Measurements from ENCODE around the gene CD14. TPM values are rescaled to one million over a fixed set of nuclear protein-coding genes. Genes with fewer than 3 reads are reported as not detected.

Gene CD14
- total and polyA plus RNA-seq, 2 donors (not counting 3 experiments of a cell fraction or from before 2014, with no cell fraction given): 0.33 to 3.7 TPM

DNA sequence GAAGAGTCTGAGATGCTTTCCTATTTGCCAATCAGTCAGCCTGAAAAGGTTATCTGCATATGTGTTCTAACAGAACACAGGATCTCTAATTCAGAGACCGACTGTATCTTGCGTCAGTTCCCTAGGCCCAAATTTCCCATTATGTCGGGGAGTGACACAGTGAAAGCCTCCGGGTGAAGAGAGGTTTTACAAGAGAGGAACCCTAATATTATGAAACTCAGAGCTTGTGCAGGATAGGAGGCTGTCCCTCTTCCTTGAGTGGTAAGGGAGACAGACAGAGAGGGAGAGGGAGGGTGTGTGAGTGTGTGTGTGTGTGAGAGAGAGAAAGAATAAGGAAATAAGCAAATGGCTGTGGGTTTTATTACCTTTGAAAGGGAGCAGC is 1.9 kb downstream of the CD14 start:
- intact Hi-C loops (cut with micrococcal nuclease): loop anchor here (10.0 kb wide), 1 partner anchor 386 kb away; no protein-coding TSS in a partner anchor
- no peaks in the 10 kb centered on the region for H4K20me1 ChIP-seq (replicated peaks; ENCODE audit: control insufficient read depth, extremely low read depth, insufficient read depth, low read length)
- CTCF ChIA-PET: interaction anchor here (1.0 to 1.4 kb wide), 4 partner anchors 50 to 391 kb away, joined by 3 to 5 read pairs (median 4); no protein-coding TSS in a partner anchor

GRCh38 chr5:140630292-140631035 is 2.5 kb downstream of the CD14 start:
- FAIRE-seq (no peak), DNase-seq (ENCODE audit: low read depth, low spot score) (no peak)
- H4K20me1 ChIP-seq (replicated peaks; ENCODE audit: control insufficient read depth, extremely low read depth, insufficient read depth, low read length): no peaks in the 10 kb centered on the region
- ChIA-PET POLR2A (no interaction called here), CTCF (interaction anchor here (1.0 to 1.4 kb wide), 5 partner anchors 49 to 391 kb away, joined by 3 to 7 read pairs (median 5); partner anchors contain the start of gene EIF4EBP3)
- no peaks in the 10 kb centered on the region for H3K9me1 ChIP-seq (replicated peaks; ENCODE audit: control insufficient read depth, extremely low read depth, insufficient read depth, low read length)
- H2AFZ ChIP-seq (ENCODE audit: low read depth, low read length): no peak overlapping the region
- no peaks in the 10 kb centered on the region for H3K79me2 ChIP-seq (ENCODE audit: control insufficient read depth, insufficient read depth, low read length)
- H3K4me2 ChIP-seq (ENCODE audit: insufficient read depth, low read length): no peak overlapping the region
- no peaks in the 10 kb centered on the region for H3K36me3 ChIP-seq (ENCODE audit: control insufficient read depth in 2 of 2, extremely low read depth in 1 of 2, insufficient read depth in 2 of 2, low read length in 2 of 2)
- H3K27me3 ChIP-seq (ENCODE audit: control insufficient read depth in 2 of 2, insufficient read depth in 2 of 2, low read length in 2 of 2): peaks cover 0 to 3% of the 10 kb centered on the region in 2 experiments
- no peak overlapping the region for H3K4me3 ChIP-seq (replicated peaks in 1 of 3; ENCODE audit: insufficient read depth in 1 of 3, low read depth in 1 of 3, low read length in 3 of 3)
- TF ChIP-seq POLR2AphosphoS5 (IDR thresholded peaks at IDR 0.05; ENCODE audit: insufficient read depth, low read depth, low read length) (no peak), MYC (IDR thresholded peaks at IDR 0.05; ENCODE audit: low read depth, low read length) (no peak), EZH2 (IDR thresholded peaks at IDR 0.05; ENCODE audit: borderline replicate concordance, low read depth, low read length, severe bottlenecking) (no peak), GATA2 (IDR thresholded peaks at IDR 0.05; ENCODE audit: insufficient read depth, insufficient read length, low read depth, low read length) (no peak), MAX (IDR thresholded peaks at IDR 0.05; ENCODE audit: insufficient read depth, insufficient read length) (no peak), FOS (IDR thresholded peaks at IDR 0.05; ENCODE audit: borderline replicate concordance, insufficient read depth, low read length) (no peak), POLR2A (IDR thresholded peaks at IDR 0.05; ENCODE audit: low read depth, low read length) (no peak), JUN (IDR thresholded peaks at IDR 0.05; ENCODE audit: borderline replicate concordance, insufficient read depth, insufficient read length, low read depth) (no peak), CTCF (IDR thresholded peaks at IDR 0.05; ENCODE audit: extremely low read depth in 1 of 2, insufficient read depth in 1 of 2, low read depth in 1 of 2, low read length in 2 of 2) (no peak)
- intact Hi-C loops (cut with micrococcal nuclease): loop anchor here (10.0 kb wide), 1 partner anchor 386 kb away; no protein-coding TSS in a partner anchor
- no peak overlapping the region for H3K27ac ChIP-seq (ENCODE audit: insufficient read depth, low read depth, low read length)
- no TSS peak for BruUV-seq (replicated peaks)
- no peaks in the 10 kb centered on the region for H3K9me3 ChIP-seq (replicated peaks; ENCODE audit: control insufficient read depth, insufficient read depth, low read length)
- dilution Hi-C loops (cut with MboI; ENCODE audit: extremely low pct_ligation_motif_present, low sequenced_read_pairs): no loop called here
- no peak overlapping the region for H3K9ac ChIP-seq (replicated peaks; ENCODE audit: extremely low read depth, insufficient read depth, low read length)
- peaks cover 15% of the 10 kb centered on the region for H3K4me1 ChIP-seq (ENCODE audit: control insufficient read depth, extremely low read depth, insufficient read depth, low read length)

More for the DNA sequence above, 1.9 kb downstream of the CD14 start:
- H3K27me3 ChIP-seq (ENCODE audit: control insufficient read depth in 2 of 2, insufficient read depth in 2 of 2, low read length in 2 of 2): peaks cover 0 to 3% of the 10 kb centered on the region in 2 experiments
- no peak overlapping the region for H3K4me3 ChIP-seq (replicated peaks in 1 of 3; ENCODE audit: insufficient read depth in 1 of 3, low read depth in 1 of 3, low read length in 3 of 3)
- H3K9ac ChIP-seq (replicated peaks; ENCODE audit: extremely low read depth, insufficient read depth, low read length): no peak overlapping the region
- no peak overlapping the region for H2AFZ ChIP-seq (ENCODE audit: low read depth, low read length)
- POLR2A ChIA-PET: no interaction called here
- DNase-seq (ENCODE audit: low read depth, low spot score): no peak
- TF ChIP-seq POLR2AphosphoS5 (IDR thresholded peaks at IDR 0.05; ENCODE audit: insufficient read depth, low read depth, low read length) (no peak), MAX (IDR thresholded peaks at IDR 0.05; ENCODE audit: insufficient read depth, insufficient read length) (no peak)
- H3K9me3 ChIP-seq (replicated peaks; ENCODE audit: control insufficient read depth, insufficient read depth, low read length): no peaks in the 10 kb centered on the region
- no peak overlapping the region for H3K4me2 ChIP-seq (ENCODE audit: insufficient read depth, low read length)
- no TSS peak for BruUV-seq (replicated peaks)
- H3K36me3 ChIP-seq (ENCODE audit: control insufficient read depth in 2 of 2, extremely low read depth in 1 of 2, insufficient read depth in 2 of 2, low read length in 2 of 2): no peaks in the 10 kb centered on the region
- dilution Hi-C loops (cut with MboI; ENCODE audit: extremely low pct_ligation_motif_present, low sequenced_read_pairs): no loop called here
- no peaks in the 10 kb centered on the region for H3K79me2 ChIP-seq (ENCODE audit: control insufficient read depth, insufficient read depth, low read length)
- no peak overlapping the region for H3K27ac ChIP-seq (ENCODE audit: insufficient read depth, low read depth, low read length)
- no peaks in the 10 kb centered on the region for H3K9me1 ChIP-seq (replicated peaks; ENCODE audit: control insufficient read depth, extremely low read depth, insufficient read depth, low read length)
- peaks cover 15% of the 10 kb centered on the region for H3K4me1 ChIP-seq (ENCODE audit: control insufficient read depth, extremely low read depth, insufficient read depth, low read length)
- FAIRE-seq: no peak

All from endothelial cell of umbilical vein (primary cell).